ENCODE measurements around the gene DERA.
"Not testable (repeated sequence)": the region's sequence is repeated elsewhere in the genome, so short reads cannot be mapped to it uniquely, and the experiment has no call there.

DERA gene

DNA sequence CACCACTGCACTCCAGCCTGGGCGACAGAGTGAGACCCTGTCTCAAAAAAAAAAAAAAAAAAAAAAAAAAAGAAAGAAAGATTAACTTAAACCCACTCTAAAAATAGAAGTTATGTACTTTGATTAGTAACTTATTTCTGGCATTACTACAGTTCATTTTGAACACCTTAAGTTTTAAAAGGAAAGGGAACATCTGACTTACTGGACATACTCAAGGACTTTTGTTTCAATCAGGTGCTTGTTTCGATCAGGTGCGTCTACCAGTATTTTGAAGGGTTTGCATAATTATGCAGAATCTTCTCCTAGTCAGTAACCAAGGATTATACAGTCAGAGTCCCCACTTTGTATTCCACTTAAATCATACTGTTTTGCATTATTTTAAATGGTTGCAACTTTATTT lies 105.6 kb downstream of the DERA start:
- no peak for DNase-seq

DNA sequence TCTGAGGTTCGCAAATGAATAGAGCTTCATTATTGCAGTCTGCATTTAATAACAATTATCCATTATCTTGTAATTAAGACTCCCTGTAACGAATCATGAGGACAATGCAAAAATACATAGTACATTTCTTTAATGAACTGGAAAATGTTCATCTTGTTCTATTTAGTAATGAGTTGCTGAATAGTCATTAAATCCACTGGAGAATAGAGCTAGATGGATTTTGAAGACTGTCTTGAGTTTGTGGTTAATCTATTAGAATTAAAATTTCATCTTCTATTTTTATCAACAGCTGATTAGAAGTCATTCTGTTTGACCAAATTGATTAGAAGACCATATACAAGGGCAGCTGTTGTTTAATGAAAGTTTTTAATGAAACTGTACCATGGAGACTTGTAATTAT lies 107.2 kb downstream of the DERA start:
- DNase-seq: no peak

DNA sequence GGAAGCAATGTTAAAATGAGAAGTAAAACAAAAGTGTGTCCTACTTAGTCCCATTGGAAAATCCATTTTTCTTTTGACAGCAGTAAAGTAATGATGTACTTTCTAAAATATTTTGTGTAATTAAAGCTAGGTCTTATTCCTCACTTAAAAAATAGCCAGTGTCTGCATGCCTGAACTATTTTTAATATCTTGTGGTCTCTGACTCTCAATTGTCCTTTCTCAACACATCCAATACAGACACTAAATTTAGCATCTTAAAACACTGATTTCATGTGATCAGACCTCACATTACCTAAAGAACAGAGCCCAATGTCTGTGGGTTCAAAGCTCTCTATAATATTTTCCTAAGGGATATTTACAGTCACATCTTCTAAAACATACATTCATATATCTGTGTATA lies 108.0 kb downstream of the DERA start:
- no peak for DNase-seq

DNA sequence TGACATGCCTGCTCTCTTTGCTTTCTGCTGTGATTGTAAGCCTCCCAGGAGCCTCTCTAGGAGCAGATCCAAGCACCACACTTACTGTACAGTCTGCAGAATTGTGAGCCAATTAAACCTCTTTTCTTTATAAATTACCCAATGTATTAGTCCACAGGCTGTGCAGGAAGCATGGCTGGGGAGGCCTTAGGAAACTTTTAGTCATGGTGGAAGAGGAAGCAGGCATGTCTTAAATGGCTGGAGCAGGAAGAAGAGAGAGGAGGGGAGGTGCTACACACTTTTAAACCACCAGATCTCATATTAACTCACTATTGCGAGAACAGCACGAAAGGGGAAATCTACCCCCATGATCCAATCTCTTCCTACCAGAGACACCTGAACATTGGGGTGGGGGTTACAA lies 108.9 kb downstream of the DERA start:
- DNase-seq: no peak

DNA sequence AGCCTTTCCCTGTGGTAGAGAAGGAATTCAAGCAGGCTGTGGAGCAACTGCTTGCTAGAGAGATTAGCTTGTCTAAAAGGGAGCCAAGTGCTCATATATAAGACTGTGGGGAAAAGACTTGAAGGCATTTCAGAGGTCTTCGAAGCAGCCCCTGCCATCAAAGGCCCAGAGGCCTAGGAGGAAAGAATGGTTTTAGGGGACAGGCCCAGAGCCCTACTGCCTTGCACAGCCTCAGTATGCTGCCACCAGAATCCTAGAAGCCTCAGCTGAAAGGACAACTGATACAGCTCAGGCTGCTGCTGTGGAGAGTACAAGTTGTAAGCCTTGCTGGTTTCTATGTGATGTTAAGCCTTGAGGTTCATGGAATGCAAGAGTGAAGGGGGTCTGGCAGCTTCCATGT lies 109.9 kb downstream of the DERA start:
- no peak for DNase-seq

DNA sequence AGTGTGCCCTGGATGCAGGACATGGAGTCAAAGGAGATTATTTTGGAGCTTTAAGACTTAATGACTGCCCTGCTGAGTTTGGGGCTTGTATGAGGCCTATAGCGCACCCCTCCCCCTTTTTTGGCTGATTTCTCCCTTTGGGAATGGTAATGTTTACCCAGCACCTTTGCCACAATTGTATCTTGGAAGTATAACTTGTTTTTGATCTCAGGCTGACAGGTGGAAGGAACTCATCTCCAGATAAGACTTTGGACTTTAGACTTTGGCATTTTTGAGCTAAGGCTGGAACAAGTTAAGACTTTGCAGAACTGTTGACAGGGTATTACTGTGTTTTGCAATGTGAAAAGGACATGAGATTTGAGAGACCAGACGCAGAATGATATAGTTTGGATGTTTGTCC lies 110.5 kb downstream of the DERA start:
- no peak for DNase-seq

DNA sequence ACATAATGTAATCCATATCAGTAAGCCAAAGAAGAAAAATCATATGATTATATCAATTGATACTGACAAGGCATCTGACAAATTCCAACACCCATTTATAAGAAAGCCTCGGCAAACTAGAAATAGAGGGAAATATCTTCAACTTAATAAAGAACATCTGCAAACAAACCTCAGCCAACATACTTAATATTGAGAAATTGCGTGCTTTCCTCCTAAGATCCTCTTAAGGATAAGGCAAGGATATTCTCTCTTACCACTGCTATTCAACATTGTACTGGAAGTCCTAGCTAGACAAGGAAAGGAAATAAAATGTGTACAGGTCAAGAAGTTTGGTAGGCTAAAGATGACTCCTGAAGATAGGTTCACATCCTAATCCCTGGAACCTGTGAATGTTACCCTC lies 115.9 kb downstream of the DERA start:
- DNase-seq: no peak

DNA sequence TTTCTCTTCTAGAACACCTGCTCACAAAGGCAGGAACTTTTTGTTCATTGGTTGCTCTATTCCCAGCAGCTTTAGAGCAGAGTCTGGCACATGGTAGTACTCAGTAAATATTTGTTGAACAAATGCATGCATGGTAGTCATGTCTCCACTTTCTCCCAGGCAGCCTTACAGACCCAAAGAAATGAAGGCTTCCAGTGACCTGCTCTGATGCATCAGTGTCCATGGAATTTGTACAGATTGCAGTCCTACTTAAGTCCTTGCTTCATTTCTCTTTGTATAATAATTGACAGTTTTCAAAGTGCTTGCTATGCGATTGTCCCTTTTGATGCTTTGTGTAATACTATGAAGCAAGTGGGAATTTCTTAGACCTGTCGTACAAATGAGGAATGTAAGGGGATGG lies 119.6 kb downstream of the DERA start:
- no peak for DNase-seq

DNA sequence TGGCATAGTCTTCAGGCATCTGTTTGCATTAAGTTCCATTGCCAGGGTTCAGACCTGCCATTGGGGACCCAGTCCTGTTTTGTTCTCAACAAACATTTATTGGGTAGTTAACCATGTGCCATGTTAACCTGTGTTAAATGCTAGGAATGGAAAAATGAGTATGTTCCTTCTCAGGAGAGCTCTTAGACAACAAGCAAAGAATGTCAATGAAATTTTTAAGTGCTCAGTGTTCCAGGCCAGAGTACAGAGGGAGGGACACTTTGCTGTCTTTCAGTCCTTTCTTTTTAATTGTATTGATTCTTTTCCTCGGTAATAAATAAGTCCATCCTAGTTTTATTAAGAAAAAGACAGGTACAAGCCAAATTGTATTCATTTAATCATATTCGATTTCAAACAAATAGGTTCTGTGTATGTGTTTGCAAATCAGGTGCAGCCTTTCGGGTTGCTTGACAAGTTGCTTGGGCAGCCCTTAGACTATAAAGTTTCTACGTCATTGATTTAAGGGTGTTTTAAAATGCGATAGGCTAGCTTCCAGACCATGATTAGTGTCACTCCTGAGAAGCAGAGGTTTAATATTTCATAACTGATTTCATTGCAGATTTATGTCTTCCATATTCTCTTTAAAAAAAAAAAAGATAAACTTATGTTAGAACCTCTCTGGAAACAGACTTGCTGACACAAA lies 123.1 kb downstream of the DERA start:
- no peak for DNase-seq

DNA sequence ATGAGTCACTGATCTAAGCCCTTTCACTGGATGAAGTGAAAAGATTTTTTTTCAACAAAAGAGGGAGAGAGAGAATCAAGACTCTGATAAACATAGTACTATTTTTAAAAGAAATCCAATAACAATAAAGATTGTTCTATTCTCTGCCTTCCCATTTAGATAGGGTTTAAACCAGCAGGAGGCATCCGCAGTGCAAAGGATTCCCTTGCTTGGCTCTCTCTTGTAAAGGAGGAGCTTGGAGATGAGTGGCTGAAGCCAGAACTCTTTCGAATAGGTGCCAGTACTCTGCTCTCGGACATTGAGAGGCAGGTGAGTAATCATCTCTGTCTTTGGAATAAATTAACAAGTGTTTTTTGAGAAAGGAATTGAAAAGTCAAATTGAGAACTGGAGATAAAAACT lies 124.9 kb downstream of the DERA start:
- DNase-seq: no peak

DNA sequence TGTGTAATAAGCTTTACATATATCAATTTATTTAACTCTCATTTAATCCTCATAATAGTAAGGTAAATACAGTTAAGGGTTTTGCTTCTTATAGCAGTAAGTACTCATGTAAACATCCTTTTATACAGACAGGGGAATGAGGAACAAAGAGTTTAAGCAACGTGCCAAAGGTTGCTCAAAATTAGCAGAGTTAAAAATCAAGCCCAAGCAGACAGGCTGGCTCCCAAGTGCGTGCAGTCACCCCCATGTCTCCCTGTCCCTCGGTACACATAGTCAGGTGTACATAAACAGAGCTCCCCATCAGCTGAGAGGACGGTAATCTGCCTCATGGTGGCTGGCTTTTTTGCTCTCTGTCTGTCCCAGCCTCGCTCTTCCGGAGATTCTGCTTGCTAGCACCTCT lies 126.4 kb downstream of the DERA start:
- DNase-seq: no peak

DNA sequence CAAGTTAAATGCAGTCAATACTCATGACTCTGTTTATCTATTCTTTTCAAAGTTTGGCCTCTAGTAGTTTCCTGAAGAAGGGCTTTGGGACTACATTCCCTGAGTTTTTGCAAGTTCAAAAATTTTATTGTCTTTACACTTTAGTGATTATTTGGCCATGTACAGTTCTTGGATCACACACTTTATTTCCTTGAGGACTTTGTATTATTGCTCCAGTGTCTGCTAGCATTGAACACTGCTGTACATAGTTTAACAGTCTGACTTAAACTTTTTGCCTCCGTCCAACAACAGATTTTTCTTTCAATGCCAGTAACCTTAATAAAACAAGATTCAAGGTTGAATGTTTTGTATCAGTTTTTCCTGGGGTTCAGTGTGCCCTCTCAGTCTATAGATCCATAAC lies 132.3 kb downstream of the DERA start:
- no peak for DNase-seq

DNA sequence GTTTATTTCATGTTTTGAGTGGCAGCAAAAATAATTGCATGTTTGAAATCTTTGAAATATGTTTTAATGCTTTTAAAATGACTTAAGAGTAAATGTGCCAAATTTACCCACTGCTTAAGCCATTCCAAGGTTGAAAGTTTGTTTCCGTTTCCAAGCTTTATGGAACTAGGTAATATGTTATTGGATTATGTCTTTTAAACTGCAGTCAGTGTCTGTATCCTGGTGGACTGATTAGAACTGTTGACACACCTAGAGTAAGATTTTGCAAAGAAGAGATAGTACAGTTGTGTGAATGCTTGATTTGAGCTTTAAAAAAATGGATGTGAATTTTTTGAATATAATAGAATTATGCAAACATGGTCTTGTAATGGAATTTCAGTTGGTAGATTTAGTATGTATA lies 135.1 kb downstream of the DERA start:
- DNase-seq: no peak

DNA sequence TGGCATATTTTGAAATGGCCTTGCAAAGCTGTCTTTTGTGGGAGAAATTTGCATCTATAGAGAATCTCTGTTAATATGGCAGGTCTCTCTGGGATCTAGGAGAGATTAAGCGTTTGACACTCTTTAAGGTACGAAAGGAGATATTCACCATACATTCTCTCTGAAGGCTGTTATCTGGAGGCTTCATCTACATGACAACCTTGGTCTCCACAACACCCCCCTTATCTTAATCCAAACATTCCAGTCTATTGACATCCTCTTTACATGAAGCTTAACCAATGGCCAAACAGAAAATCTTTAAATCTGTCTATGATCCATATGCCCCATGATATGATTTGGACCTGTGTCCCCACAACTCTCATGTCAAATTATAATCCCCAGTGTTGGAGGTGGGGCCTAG lies 137.4 kb downstream of the DERA start:
- no peak for DNase-seq

DNA sequence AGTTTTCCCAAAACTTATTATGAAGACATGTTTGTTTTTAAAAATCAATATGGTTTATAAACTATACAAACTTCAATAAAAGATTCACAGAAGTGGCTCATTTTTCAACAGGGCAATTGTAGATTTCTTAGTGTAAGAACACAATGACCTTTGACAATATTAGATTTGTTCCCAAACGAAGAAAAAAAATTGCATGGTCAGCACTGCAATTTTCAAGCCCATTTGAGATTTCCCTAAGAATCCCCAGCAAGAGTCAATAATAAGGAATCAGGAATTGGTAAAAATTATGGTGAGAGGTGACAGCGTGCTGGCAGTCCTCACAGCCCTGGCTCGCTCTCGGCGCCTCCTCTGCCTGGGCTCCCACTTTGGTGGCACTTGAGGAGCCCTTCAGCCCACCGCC lies 145.8 kb downstream of the DERA start:
- no peak for DNase-seq

DNA sequence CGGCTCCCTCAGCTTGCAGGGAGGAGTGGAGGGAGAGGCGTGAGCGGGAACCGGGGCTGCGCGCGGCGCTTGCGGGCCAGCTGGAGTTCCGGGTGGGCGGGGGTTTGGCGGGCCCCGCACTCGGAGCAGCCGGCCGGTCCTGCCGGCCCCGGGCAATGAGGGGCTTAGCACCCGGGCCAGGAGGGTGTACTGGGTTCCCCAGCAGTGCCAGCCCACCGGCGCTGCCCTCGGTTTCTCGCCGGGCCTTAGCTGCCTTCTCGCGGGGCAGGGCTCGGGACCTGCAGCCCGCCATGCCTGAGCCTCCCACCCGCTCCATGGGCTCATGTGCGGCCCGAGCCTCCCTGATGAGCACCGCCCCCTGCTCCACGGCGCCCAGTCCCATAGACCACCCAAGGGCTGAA lies 146.2 kb downstream of the DERA start:
- not testable (repeated sequence) for DNase-seq

DNA sequence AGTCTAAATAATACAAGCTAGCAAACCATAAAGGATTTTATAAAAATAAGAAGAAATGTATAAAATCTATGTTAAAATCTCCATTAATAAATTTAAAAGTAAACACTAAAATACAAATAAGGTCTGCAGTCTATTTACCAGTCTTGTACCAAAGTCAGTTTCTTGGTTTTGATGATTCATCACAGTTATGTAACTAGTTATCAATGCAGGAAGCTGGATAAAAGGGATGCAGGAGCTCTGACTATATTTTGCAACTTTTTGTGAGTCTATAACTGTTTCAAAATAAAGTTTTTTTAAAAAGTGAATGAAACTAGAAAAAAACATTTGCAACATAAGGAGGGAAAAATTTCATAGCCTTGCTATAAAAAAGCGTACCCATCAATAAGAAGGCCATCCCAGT lies 151.5 kb downstream of the DERA start:
- no peak for DNase-seq

DNA sequence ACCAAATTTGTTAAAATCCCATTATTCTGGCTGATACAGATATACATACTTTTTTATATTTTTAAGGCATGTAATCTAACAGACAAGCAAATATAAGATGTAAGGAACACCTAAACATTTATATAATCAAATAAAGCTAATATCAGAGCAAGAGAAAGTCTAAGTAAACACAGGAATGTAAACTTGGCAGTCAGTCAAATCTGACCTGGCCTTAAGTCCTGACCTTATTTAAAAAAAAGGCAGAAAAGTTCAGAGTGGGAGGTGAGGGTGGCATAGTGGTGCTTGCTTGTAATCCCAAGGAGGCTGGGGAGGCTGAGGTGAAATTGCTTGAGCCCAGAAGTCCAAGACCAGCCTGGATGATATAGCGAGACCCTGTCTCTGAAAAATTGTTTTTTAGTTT lies 152.6 kb downstream of the DERA start:
- DNase-seq: no peak

DNA sequence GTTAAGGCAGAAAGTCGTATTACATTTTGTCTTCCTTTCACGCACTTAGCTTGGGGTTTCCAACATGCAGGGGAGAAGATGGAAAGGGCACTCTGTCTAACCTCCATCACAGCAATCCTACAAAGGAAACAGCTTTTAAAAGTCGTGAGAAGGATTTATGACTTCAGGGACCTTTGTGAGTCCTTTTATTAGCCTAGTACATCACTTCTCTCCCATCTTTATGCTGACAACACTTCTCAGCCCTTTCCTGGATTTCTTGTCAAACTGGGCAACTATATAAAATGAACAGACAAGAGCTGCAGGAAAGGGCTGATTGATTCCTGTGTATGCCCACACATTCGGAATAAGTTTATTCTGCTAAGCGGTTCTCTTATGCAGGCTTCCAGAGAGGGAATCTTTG lies 159.0 kb downstream of the DERA start:
- DNase-seq: no peak

DNA sequence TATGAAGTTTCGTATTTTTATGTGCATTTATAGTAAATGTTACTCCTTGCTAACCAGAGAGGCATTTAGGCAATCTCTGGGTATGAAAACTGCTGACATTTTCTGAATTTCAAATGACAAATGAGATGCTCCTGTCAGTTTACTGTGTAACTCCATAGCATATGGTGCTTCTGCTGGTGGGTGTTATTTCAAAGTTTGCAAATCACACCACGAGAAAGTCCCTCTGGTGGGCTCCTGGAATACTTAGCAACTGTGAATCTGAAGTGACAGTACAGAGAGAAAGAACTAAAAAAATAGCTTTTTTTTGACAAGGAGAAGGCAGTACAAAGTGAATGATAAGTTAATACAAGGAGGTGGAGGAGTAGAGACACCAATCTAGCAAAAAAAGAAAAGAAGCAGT lies 161.5 kb downstream of the DERA start:
- DNase-seq: no peak

DNA sequence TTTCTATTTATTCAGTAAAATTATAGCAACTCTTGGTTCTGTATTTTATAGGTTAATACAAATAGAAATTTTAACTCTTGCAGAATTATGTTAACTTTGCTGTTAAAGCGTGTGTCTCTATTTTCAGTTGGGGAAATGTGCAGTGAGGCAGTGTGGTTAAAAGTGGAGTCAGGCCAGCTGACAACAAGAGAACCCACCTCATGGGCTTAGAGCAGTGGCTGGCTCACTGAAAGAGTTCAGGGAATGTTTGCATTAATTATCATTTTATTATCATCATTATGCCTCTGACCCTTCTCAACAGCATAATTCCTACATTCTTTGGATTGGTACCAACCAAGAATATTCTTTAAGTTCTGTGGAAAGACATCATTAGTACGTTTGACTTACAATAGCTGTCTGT lies 163.8 kb downstream of the DERA start:
- DNase-seq: no peak

DNA sequence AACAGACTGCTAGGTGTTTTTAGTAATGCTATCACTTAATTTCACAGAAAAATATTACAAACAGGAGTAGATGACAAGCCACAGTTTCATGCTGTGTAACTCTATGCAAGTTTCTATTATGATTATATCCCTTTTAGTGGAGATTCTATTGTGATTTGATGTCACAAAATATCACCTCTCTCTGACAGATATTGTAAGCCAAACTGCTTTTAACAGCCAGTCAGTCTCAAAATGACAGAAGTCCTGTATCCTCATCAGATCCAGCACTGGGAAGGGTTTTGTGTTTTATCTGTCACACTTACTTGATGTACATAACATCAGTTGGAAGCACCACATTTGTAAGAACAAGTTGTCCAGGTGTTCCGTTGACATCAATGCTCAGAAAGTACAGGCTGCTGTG lies 164.8 kb downstream of the DERA start:
- no peak for DNase-seq

DNA sequence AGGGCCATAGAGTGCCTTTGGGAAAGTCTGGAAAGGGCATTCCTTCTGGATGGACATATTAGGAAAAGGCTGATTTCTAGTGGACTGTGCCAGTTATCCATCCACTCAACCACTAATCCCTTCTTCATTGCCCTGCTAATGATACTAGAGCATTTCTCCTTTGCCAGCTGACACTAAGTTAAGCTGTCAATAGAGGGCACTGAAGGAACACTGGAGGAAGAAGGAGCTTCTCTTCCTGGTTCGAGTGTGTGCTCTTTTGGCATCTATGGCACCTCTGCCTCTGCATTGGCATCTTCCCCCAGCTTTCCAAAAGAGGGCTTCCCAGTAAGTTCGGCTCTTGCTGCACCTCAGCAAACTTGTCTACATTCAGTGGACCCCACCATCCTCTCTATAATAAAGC lies 165.4 kb downstream of the DERA start:
- no peak for DNase-seq

DNA sequence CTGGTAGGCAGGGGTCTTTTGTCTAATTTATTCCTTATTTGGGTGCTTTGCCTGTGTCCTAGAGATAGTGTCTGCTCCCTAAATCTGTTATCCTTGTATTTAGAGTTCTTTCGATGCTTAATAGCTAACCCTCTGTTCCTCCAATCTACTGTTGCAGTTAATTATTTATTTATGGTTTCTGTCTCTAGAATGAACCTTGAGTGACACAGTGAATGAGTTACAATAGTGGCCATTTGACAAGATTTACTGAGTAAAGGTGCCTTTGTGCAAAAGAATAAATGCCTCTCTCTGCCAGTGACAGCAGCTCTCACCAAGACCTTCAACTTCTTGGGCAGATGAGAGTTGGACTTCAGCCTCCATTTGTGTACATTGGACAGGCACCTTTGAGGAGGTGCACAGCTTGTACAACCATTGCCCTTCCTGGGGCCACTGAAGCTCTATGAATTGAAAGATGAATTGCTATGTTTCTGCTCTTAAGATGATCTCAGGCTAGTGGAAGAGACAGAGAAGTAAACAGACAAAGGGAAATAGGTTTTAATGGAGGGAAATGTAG lies 165.9 kb downstream of the DERA start:
- no peak for DNase-seq

DNA sequence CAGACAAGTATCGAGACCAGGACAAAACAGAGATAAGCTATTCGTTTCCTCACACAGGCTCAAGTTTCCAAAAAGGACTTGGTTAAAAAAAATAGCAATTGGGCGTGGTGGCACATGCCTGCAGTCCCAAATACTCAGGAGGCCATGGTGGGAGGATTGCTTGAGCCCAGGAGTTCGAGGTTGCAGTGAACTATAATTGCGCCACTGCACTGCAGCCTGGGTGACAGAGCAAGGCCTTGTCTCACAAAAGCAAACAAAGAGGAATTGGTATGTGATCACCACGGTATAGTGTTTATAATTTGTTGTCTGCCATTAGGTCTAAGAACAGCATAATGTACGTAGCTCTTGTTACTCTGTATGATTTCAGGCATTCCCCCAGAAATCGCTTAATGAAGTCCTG lies 175.3 kb downstream of the DERA start:
- DNase-seq: no peak

DNA sequence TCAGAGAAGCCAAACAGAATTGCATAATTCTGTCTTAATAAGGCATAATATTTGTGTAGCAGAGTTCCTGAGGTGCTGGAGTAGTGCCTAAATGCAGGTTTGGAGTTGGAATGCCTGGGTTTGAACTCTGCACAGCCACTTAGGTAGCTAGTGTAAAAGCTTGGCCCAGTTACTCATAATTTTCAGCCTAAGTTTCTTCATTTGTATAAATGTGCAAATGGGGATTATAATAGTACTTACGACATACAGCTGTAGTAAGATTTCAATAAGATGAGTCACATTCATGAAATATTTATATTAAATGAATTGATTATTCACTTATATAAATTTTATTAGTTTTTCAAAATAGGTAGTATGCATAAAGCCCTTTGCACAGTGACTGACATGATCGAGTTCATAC lies 175.8 kb downstream of the DERA start:
- no peak for DNase-seq

All from cerebellar nuclear complex (tissue), 1 donor.